Body of pancreas (tissue), 4 donors: ENCODE measurements around the gene ZNF263. TPM values are rescaled to one million over a fixed set of nuclear protein-coding genes. Genes with fewer than 3 reads are reported as not detected.

Experiments
- ATAC-seq: fragments of 150-250 bp; one replicate; pipeline ENCODE4 v1.9.1; 2016
- DNase-seq, 4 donors: peaks; one replicate each; pipeline ENCODE4 v3.0.0-alpha.2; 2019
- H3K27ac ChIP-seq, 4 donors: fragments of 200-600 bp; sonication (generic); 1 replicate in 3 of 4; 2 replicates in 1 of 4; pipeline versions ENCODE4 v1.5.1 to v1.6.1; 2016 to 2019; ENCODE audit warnings: mild to moderate bottlenecking in 1 of 4, mixed read lengths in 1 of 4, moderate library complexity in 1 of 4
- H3K27me3 ChIP-seq, 2 donors: fragments of 200-600 bp; sonication (generic); one replicate each; pipeline ENCODE4 v1.6.0; 2016; ENCODE audit warnings: mild to moderate bottlenecking in 1 of 2
- H3K36me3 ChIP-seq, 2 donors: fragments of 200-600 bp; sonication (generic); replicated peaks in 1 of 2; 2 replicates each; pipeline ENCODE4 v1.5.1; 2016; ENCODE audit warnings: low read depth in 2 of 2; ENCODE audit not compliant: insufficient read depth in 1 of 2
- H3K4me1 ChIP-seq: fragments of 200-600 bp; sonication (generic); one replicate; pipeline ENCODE4 v1.6.0; 2016
- H3K4me3 ChIP-seq, 2 donors: fragments of 200-600 bp; sonication (generic); 1 replicate in 1 of 2; 2 replicates in 1 of 2; pipeline ENCODE4 v1.5.1; 2016 to 2019
- H3K9me3 ChIP-seq, 3 donors: fragments of 200-600 bp; sonication (generic); 1 replicate in 2 of 3; 2 replicates in 1 of 3; pipeline ENCODE4 v1.5.1; 2016
- CTCF ChIP-seq, 7 experiments: fragments of 450-650 bp in 4 of 7; fragments of 200-600 bp in 3 of 7; sonication (generic) in 3 of 7; IDR thresholded peaks; one replicate each; pipeline ENCODE4 v1.5.1; 2016 to 2019; ENCODE audit warnings: antibody characterized with exemption in 7 of 7
- POLR2A ChIP-seq, 3 donors: fragments of 450-650 bp; IDR thresholded peaks; one replicate each; pipeline ENCODE4 v1.6.1; 2016; ENCODE audit warnings: antibody characterized with exemption in 3 of 3, mild to moderate bottlenecking in 2 of 3
- WGBS, 2 donors: methylation state at CpG; one replicate each; pipeline ENCODE4 v1.1.5; 2017; 5-methylcytosine and 5-hydroxymethylcytosine counted together
- intact Hi-C: fragments of 100-400 bp; cut with DNase I; formaldehyde crosslinking; loops from one replicate; pipeline ENCODE4 v1.15.1; 2023
- total RNA-seq, 2 donors: library from RNA; depleted of rRNA; stranded (reverse); fragments of >200 nt; gene quantifications; one replicate each; pipeline ENCODE4 v1.1.0, GENCODE V29; 2016

The ZNF263 gene
- total RNA-seq, 2 donors from 2014 or later, result 19.8 to 31.1 TPM

GRCh38 chr16:3248596-3248995 is 34.7 kb upstream of the ZNF263 start:
- intact Hi-C loops, result no loop called here
- DNase-seq, result no peak
- ATAC-seq, result no peak
- H3K27ac ChIP-seq, result no peak overlapping the region
- H3K4me1 ChIP-seq, result no peaks in the 10 kb centered on the region
- H3K9me3 ChIP-seq, result no peaks in the 10 kb centered on the region
- WGBS, 2 donors, result 72 to 75% methylated on average over 4 to 5 of the region's 5 CpGs
- H3K27me3 ChIP-seq, result no peaks in the 10 kb centered on the region
- TF ChIP-seq POLR2A (IDR thresholded peaks at IDR 0.05), result no peak
- TF ChIP-seq CTCF (IDR thresholded peaks at IDR 0.05), result no peak
- H3K4me3 ChIP-seq, result no peak overlapping the region
- H3K36me3 ChIP-seq, result no peaks in the 10 kb centered on the region

- Histone ChIP-seq H3K4me3 (no peak overlapping the region), H3K9me3 (no peaks in the 10 kb centered on the region), H3K27ac (no peak overlapping the region), H3K27me3 (no peaks in the 10 kb centered on the region), H3K4me1 (no peaks in the 10 kb centered on the region), H3K36me3 (no peaks in the 10 kb centered on the region)
- intact Hi-C loops, result no loop called here
- ATAC-seq (no peak), DNase-seq (no peak)
- TF ChIP-seq CTCF (IDR thresholded peaks at IDR 0.05) (no peak), POLR2A (IDR thresholded peaks at IDR 0.05) (no peak)
- WGBS, 2 donors, result 33 to 83% methylated on average over 1 of the region's 1 CpG
These were observed 34.3 kb upstream of the ZNF263 start for GRCh38 chr16:3249020-3249419.

- no peak for DNase-seq
- intact Hi-C loops, result no loop called here
- ATAC-seq, result no peak
- WGBS, 2 donors, result 60 to 82% methylated on average over 1 to 13 of the region's 14 CpGs
- H3K27me3 ChIP-seq, result peaks cover 0 to 3% of the 10 kb centered on the region in 2 donors
- H3K4me1 ChIP-seq, result no peaks in the 10 kb centered on the region
- TF ChIP-seq POLR2A (IDR thresholded peaks at IDR 0.05), result no peak
- no peak for TF ChIP-seq CTCF (IDR thresholded peaks at IDR 0.05)
- H3K9me3 ChIP-seq, result no peaks in the 10 kb centered on the region
- H3K36me3 ChIP-seq, result no peaks in the 10 kb centered on the region
- no peak overlapping the region for H3K4me3 ChIP-seq
- H3K27ac ChIP-seq, result no peak overlapping the region
These were observed 33.8 kb upstream of the ZNF263 start for GRCh38 chr16:3249451-3249850.

- Histone ChIP-seq H3K27ac (no peak overlapping the region), H3K27me3 (peaks cover 0 to 6% of the 10 kb centered on the region in 2 donors), H3K36me3 (no peaks in the 10 kb centered on the region), H3K4me1 (no peaks in the 10 kb centered on the region), H3K4me3 (no peak overlapping the region), H3K9me3 (no peaks in the 10 kb centered on the region)
- WGBS, 2 donors, result 54 to 70% methylated on average over 4 of the region's 4 CpGs
- ATAC-seq, result no peak
- TF ChIP-seq POLR2A (IDR thresholded peaks at IDR 0.05) (no peak), CTCF (IDR thresholded peaks at IDR 0.05) (no peak)
- intact Hi-C loops, result no loop called here
- no peak for DNase-seq
These were observed 30.3 kb upstream of the ZNF263 start for GRCh38 chr16:3252967-3253366.

GRCh38 chr16:3254309-3254708 is 29.0 kb upstream of the ZNF263 start:
- Histone ChIP-seq H3K27me3 (peaks cover 0 to 6% of the 10 kb centered on the region in 2 donors), H3K9me3 (no peaks in the 10 kb centered on the region), H3K4me1 (no peaks in the 10 kb centered on the region), H3K36me3 (no peaks in the 10 kb centered on the region), H3K27ac (no peak overlapping the region), H3K4me3 (no peak overlapping the region)
- intact Hi-C loops, result no loop called here
- WGBS, 2 donors, result 38 to 50% methylated on average over 10 to 35 of the region's 35 CpGs
- no peak for TF ChIP-seq POLR2A (IDR thresholded peaks at IDR 0.05)
- TF ChIP-seq CTCF (IDR thresholded peaks at IDR 0.05), result no peak
- DNase-seq (no peak), ATAC-seq (no peak)
